Limb (tissue), 2 donors: ENCODE measurements around the gene PATE4.
A peak's percentile ranks its signal among the peaks of the same experiment; 100 is the strongest.

ENCODE experiments used
- DNase-seq, 2 donors: peaks; one replicate each; pipeline ENCODE4 v3.0.0-alpha.2; 2016; ENCODE audit errors: extremely low spot score in 2 of 2

The PATE4 gene

DNA sequence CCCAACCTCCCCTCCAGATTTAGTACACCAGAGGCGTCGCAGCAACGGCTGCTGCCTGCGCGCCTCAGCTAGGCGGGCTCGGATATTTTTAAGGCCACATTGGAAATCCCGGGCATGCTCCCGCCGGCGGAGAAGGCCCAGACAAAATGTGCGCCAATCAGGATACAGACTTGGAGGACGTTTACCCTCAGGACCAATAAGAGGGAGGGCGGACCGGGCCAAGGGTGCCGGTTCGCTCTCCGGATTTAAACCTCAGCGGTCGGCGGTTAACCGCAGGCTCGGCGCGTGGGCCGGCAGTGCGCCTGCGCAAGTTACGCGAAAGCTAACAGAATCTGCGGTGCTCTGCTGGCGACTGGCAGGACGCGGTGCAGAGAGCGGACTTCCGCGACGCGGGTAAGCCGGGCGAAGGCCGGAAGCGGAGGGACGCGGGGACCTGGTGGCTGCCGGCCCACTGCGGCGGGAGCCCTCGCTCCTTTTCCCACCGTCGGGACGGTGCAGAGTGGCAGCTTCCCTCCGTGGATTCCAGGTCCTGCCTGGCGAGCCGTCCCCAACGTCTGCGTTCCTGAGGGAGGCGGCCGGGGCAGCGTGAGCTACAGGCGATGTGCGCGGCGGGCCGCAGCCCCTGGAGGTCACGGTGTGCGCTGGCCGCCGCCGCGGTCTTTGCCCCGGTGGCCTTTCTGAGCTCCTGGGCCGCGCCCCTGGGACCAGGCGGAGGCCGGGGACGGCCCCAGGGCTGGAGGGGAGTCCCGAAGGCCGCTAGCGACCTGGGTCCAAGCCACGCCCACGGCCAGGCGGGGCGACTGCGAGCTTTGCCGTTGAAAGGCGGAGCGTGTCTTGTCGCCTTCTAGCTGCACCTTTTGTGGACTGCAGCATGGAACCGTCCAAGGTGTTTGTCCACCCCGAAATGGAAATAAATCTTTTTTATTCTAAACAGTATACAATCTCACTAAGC, 54.5 kb downstream of the PATE4 start, which contains the start of gene HYLS1:
HYLS1 (plus strand) TSS at position 296 of the 952 bp plus-strand sequence. CDS start 11,701 bp downstream, outside the sequence.
- DNase-seq: peak; percentile 93 to 94
